Muscle layer of duodenum (tissue), 2 donors: ENCODE results near the gene TBC1D3K.
"Not testable (repeated sequence)": the region's sequence is repeated elsewhere in the genome, so short reads cannot be mapped to it uniquely, and the experiment has no call there.

Experiments used
- H3K27ac ChIP-seq: one replicate; pipeline ENCODE4 v1.7.0; 2013; ENCODE audit warnings: mild to moderate bottlenecking, low read length
- H3K27me3 ChIP-seq: one replicate; pipeline ENCODE4 v1.7.0; 2013; ENCODE audit warnings: low read depth, mild to moderate bottlenecking, control low read depth, low read length
- H3K36me3 ChIP-seq, 2 donors: one replicate each; pipeline ENCODE4 v1.7.0; 2013; ENCODE audit warnings: low read length in 2 of 2, control low read depth in 1 of 2, mild to moderate bottlenecking in 1 of 2; ENCODE audit not compliant: insufficient read depth in 2 of 2, control insufficient read depth in 1 of 2
- H3K4me1 ChIP-seq, 2 donors: one replicate each; pipeline ENCODE4 v1.7.0; 2013; ENCODE audit warnings: low read length in 2 of 2, mild to moderate bottlenecking in 2 of 2, control low read depth in 1 of 2, moderate library complexity in 1 of 2; ENCODE audit not compliant: insufficient read depth in 2 of 2, control insufficient read depth in 1 of 2
- H3K4me3 ChIP-seq, 2 donors: one replicate each; pipeline ENCODE4 v1.7.0; 2013; ENCODE audit warnings: low read length in 2 of 2, low read depth in 1 of 2, mild to moderate bottlenecking in 1 of 2
- H3K9me3 ChIP-seq, 2 donors: one replicate each; pipeline ENCODE4 v1.7.0; 2013; ENCODE audit warnings: low read length in 2 of 2, control low read depth in 1 of 2, mild to moderate bottlenecking in 1 of 2; ENCODE audit not compliant: control insufficient read depth in 1 of 2
- donor health status: healthy.

The TBC1D3K gene

GRCh38 chr17:37924115-37924514 lies at the start of gene TBC1D3K:
TSS of gene TBC1D3K (plus strand) at chr17:37924415. CDS start at chr17:37926000, 1,585 bp downstream.
- H3K4me3 ChIP-seq, H3K27me3 ChIP-seq, H3K27ac ChIP-seq: not testable (repeated sequence)

GRCh38 chr17:37884516-37884915 lies 39.7 kb upstream of the TBC1D3K start:
- Histone ChIP-seq H3K27ac (no peak overlapping the region), H3K4me3 (no peak overlapping the region), H3K36me3 (no peaks in the 10 kb centered on the region), H3K27me3 (no peaks in the 10 kb centered on the region), H3K4me1 (no peaks in the 10 kb centered on the region), H3K9me3 (no peaks in the 10 kb centered on the region)

More at GRCh38 chr17:37924115-37924514, at the start of gene TBC1D3K:
- not testable (repeated sequence) for H3K4me1 ChIP-seq, H3K36me3 ChIP-seq, H3K9me3 ChIP-seq

GRCh38 chr17:37885136-37885535 lies 39.1 kb upstream of the TBC1D3K start:
- Histone ChIP-seq H3K27ac (no peak overlapping the region), H3K4me1 (no peaks in the 10 kb centered on the region), H3K36me3 (no peaks in the 10 kb centered on the region), H3K4me3 (no peak overlapping the region), H3K27me3 (no peaks in the 10 kb centered on the region), H3K9me3 (no peaks in the 10 kb centered on the region)

- Histone ChIP-seq H3K27me3 (no peaks in the 10 kb centered on the region), H3K36me3 (no peaks in the 10 kb centered on the region), H3K4me3 (no peak overlapping the region), H3K27ac (no peak overlapping the region), H3K9me3 (no peaks in the 10 kb centered on the region), H3K4me1 (no peaks in the 10 kb centered on the region)
Observed at GRCh38 chr17:37888881-37889280, 35.3 kb upstream of the TBC1D3K start.

- H3K27me3 ChIP-seq, H3K9me3 ChIP-seq, H3K4me3 ChIP-seq, H3K27ac ChIP-seq, H3K36me3 ChIP-seq, H3K4me1 ChIP-seq: not testable (repeated sequence)
Observed at GRCh38 chr17:37896961-37897360, 27.3 kb upstream of the TBC1D3K start.
